Nephron (organoid): ENCODE results near the gene EFTUD2.
A peak's percentile ranks its signal among the peaks of the same experiment; 100 is the strongest.

Source experiments
- H3K27ac Mint-ChIP-seq, 3 experiments: 2 replicates each; pipeline ENCODE4 v1.8.0; 2020; ENCODE audit warnings: mixed read lengths in 3 of 3, mild to moderate bottlenecking in 2 of 3, moderate library complexity in 1 of 3
- H3K27me3 Mint-ChIP-seq: 2 replicates; pipeline ENCODE4 v1.8.0; 2021; ENCODE audit warnings: low read depth, mild to moderate bottlenecking, moderate library complexity, mixed read lengths
- H3K36me3 Mint-ChIP-seq: 2 replicates; pipeline ENCODE4 v1.8.0; 2020; ENCODE audit warnings: low read depth, mixed read lengths
- H3K4me1 Mint-ChIP-seq: 2 replicates; pipeline ENCODE4 v1.8.0; 2020; ENCODE audit warnings: mixed read lengths
- H3K4me3 Mint-ChIP-seq, 3 experiments: 2 replicates each; pipeline ENCODE4 v1.8.0; 2020; ENCODE audit warnings: mild to moderate bottlenecking in 3 of 3, mixed read lengths in 3 of 3, moderate library complexity in 2 of 3
- H3K9me3 Mint-ChIP-seq: 2 replicates; pipeline ENCODE4 v1.8.0; 2020; ENCODE audit warnings: mixed read lengths
- CTCF ChIP-seq, 3 experiments: fragments of 200-600 bp; sonication (generic); IDR thresholded peaks; one replicate each; pipeline ENCODE4 v1.5.0; 2021; ENCODE audit warnings: antibody characterized with exemption in 3 of 3; ENCODE audit not compliant: unreplicated experiment in 3 of 3

Gene EFTUD2

DNA sequence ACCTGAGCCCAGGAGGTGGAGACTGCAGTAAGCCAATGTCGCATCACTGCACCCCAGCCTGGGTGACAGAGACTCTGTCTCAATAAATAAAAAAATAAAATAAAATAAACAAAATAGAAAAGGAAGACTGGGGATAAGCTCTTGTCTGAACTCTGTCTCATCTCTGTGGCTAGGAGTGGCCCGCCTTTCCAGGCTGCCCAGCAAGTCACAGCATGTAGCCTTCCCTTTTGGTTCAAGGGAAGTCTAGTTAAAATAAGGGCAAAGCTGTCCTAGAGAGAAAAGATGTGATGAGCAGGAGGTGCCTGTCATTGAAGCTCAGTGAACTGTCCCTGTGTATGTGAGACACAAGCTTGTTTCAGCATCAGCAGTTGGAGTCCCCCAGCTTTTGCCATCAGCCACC is 18.8 kb upstream of the EFTUD2 start:
- Mint-ChIP-seq H3K9me3 (no peaks in the 10 kb centered on the region), H3K27me3 (peaks cover 38% of the 10 kb centered on the region), H3K4me3 (no peak overlapping the region), H3K27ac (no peak overlapping the region), H3K4me1 (peaks cover 9% of the 10 kb centered on the region), H3K36me3 (no peaks in the 10 kb centered on the region)
- TF ChIP-seq CTCF (IDR thresholded peaks at IDR 0.05; ENCODE audit: unreplicated experiment in 3 of 3) = no peak

DNA sequence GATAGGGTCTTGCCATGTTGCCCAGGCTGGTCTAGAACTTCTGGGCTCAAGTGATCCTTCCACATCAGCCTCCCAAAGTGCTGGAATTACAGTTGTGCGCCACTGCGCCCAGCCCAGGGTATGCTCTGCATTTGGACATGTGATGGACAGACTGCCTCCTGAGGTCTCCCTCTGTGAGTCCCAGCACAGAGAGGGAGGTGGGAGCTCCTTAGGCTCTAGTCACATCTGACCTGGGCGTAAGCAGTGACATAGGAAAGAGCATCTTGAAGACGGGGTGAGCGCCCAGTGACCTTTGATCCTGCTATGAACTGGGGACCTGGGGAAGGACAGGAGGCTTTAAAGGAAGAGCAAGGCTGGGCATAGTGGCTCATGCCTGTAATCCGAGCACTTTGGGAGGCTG is 18.2 kb upstream of the EFTUD2 start:
- no peak for TF ChIP-seq CTCF (IDR thresholded peaks at IDR 0.05; ENCODE audit: unreplicated experiment in 3 of 3)
- Mint-ChIP-seq H3K27me3 (peaks cover 39% of the 10 kb centered on the region), H3K36me3 (no peaks in the 10 kb centered on the region)

DNA sequence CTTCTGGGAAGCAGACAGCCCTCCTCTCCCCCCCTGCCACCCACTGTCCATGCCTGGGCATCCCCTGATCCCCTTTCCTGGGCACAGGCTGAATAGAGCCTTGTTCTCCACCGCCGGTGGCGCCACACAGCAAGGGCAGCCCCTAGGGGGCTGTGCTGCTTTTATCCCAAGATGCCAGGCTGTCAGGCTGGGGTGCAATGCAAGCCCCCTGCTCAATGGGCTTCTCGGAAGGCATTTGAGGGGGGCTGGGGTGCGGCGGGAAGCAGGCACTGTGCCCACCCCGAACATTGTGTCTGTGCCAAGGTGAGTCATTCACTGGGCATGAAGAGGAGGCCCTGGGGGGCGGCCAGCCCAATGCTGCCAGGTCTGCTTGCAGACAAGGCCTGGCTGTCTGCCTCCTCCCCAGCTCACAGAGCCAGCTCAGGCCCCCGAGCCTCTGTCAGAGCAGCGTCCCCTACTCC is 17.6 kb upstream of the EFTUD2 start:
- no peaks in the 10 kb centered on the region for H3K9me3 Mint-ChIP-seq
- peaks cover 9% of the 10 kb centered on the region for H3K4me1 Mint-ChIP-seq
- peak overlapping the region in 1 of 3 experiments; percentile 58 for H3K27ac Mint-ChIP-seq
- H3K36me3 Mint-ChIP-seq = no peaks in the 10 kb centered on the region
- H3K4me3 Mint-ChIP-seq = no peak overlapping the region
- no peak for TF ChIP-seq CTCF (IDR thresholded peaks at IDR 0.05; ENCODE audit: unreplicated experiment in 3 of 3)
- peaks cover 44% of the 10 kb centered on the region for H3K27me3 Mint-ChIP-seq

More for the DNA sequence above, 18.2 kb upstream of the EFTUD2 start:
- H3K4me1 Mint-ChIP-seq = peaks cover 9% of the 10 kb centered on the region
- H3K4me3 Mint-ChIP-seq = no peak overlapping the region
- H3K27ac Mint-ChIP-seq = peak overlapping the region in 1 of 3 experiments; percentile 58
- no peaks in the 10 kb centered on the region for H3K9me3 Mint-ChIP-seq

DNA sequence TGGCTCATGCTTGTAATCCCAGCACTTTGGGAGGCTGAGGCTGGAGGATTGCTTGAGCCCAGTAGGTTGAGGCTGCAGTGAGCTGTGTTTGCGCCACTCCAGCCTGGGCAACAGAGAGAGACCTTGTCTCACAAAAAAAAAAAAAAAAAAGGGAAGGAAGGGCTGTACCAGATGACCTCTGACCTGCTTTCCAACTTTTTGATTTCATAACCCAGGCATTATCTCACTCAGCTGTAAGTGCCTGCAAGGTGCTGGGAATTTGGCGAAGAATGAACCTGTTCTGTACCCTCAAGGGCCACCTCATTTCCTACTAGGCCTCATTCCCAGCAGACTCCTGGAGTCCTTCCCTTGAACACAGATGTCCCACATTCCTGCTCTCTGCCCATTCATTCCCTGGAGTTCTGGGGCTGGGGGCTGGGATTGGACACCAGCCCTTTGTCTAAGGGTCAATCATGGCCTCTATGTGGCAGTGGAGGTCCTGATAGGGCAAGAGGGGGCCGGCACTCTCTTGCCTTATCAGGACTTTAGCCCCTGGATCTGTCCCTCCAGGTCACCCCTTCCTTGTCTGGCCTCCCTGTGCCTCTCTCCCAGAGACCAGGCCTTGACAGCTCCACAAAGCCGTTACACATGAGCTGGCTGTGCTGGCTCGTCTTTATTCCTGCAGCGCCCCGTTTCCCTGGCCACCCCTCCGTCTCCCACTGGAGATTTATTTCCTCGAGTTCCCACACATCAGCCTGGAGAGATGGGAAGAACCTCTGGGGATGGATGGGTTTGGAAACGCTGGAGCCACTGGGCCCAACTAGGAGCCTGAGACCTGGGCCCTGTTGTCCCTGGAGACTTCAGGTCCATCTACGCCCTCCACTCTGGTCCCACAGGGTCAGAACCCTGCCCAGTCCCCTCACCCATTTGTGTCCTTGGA is 16.9 kb upstream of the EFTUD2 start:
- no peak for TF ChIP-seq CTCF (IDR thresholded peaks at IDR 0.05; ENCODE audit: unreplicated experiment in 3 of 3)
- Mint-ChIP-seq H3K9me3 (no peaks in the 10 kb centered on the region), H3K27ac (peak overlapping the region in 2 of 3 experiments; percentile 32 to 58), H3K4me1 (peaks cover 5% of the 10 kb centered on the region), H3K4me3 (no peak overlapping the region), H3K27me3 (peaks cover 43% of the 10 kb centered on the region), H3K36me3 (no peaks in the 10 kb centered on the region)

DNA sequence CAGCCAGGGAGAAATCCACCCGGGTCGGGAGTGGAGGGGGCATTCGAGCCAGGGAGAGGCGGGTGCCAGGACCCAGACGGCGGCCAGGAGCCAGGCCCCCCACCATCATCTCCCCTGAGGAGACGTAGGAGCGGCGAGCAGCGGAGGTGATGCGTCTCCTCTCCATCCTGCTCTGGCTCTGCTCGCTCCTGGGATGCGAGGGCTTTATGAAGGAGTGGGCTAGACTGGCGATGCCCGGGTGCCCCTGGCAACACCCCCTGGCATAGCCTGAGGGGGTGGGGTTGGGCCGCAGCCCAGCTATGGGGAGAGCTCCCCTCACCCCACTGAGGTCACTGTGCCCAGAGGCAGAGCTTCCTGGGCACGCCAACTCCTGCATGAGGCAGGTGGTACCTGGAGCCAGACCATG is 16.1 kb upstream of the EFTUD2 start, which contains the start of gene GFAP:
GFAP (minus strand) TSS at position 180 of the 406 bp plus-strand sequence; CDS start at position 166, 14 bp downstream.
- Mint-ChIP-seq H3K4me3 (no peak within 1 kb of the TSS), H3K4me1 (peaks cover 5% of the 10 kb centered on the region), H3K36me3 (no peaks in the 10 kb centered on the region), H3K9me3 (no peaks in the 10 kb centered on the region), H3K27ac (peak within 1 kb of the TSS in 2 of 3 experiments; percentile 32 to 58), H3K27me3 (peaks cover 50% of the 10 kb centered on the region)
- TF ChIP-seq CTCF (IDR thresholded peaks at IDR 0.05; ENCODE audit: unreplicated experiment in 3 of 3) = no peak
